Measurements from ENCODE around the gene ZBED4. TPM values are rescaled to one million over a fixed set of nuclear protein-coding genes. Genes with fewer than 3 reads are reported as not detected.

ZBED4 gene
- total RNA-seq, 4 donors from 2014 or later: 0.59 to 16.4 (median 12.7) TPM

DNA sequence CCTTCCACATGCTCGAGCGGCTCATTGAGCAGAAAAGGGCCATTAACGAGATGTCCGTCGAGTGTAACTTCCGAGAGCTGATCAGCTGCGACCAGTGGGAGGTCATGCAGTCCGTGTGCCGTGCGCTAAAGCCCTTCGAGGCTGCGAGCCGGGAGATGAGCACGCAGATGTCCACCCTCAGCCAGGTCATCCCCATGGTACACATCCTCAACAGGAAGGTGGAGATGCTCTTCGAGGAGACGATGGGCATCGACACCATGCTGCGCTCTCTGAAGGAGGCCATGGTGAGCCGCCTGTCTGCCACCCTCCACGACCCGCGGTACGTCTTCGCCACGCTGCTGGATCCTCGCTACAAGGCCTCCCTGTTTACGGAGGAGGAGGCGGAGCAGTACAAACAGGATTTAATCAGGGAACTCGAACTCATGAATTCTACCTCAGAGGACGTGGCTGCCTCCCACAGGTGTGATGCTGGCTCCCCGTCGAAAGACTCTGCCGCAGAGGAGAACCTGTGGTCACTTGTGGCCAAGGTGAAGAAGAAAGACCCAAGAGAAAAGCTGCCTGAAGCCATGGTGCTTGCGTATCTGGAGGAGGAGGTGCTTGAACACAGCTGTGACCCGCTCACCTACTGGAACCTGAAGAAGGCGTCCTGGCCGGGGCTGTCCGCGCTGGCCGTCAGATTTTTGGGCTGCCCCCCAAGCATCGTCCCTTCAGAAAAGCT lies 32.9 kb downstream of the ZBED4 start:
- Histone ChIP-seq H3K9me3 (no peaks in the 10 kb centered on the region), H3K27ac (no peak overlapping the region), H3K4me1 (no peaks in the 10 kb centered on the region), H3K36me3 (no peaks in the 10 kb centered on the region), H3K4me3 (no peak overlapping the region), H3K27me3 (no peaks in the 10 kb centered on the region)
- TF ChIP-seq, protein P1, sequence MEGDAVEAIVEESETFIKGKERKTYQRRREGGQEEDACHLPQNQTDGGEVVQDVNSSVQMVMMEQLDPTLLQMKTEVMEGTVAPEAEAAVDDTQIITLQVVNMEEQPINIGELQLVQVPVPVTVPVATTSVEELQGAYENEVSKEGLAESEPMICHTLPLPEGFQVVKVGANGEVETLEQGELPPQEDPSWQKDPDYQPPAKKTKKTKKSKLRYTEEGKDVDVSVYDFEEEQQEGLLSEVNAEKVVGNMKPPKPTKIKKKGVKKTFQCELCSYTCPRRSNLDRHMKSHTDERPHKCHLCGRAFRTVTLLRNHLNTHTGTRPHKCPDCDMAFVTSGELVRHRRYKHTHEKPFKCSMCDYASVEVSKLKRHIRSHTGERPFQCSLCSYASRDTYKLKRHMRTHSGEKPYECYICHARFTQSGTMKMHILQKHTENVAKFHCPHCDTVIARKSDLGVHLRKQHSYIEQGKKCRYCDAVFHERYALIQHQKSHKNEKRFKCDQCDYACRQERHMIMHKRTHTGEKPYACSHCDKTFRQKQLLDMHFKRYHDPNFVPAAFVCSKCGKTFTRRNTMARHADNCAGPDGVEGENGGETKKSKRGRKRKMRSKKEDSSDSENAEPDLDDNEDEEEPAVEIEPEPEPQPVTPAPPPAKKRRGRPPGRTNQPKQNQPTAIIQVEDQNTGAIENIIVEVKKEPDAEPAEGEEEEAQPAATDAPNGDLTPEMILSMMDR (IDR thresholded peaks at IDR 0.05): no peak
- no peak for TF ChIP-seq POLR2A (IDR thresholded peaks at IDR 0.05)
- intact Hi-C loops (cut with DNase I; ENCODE audit: low total_unique reads): no loop called here
- no peak for DNase-seq

DNA sequence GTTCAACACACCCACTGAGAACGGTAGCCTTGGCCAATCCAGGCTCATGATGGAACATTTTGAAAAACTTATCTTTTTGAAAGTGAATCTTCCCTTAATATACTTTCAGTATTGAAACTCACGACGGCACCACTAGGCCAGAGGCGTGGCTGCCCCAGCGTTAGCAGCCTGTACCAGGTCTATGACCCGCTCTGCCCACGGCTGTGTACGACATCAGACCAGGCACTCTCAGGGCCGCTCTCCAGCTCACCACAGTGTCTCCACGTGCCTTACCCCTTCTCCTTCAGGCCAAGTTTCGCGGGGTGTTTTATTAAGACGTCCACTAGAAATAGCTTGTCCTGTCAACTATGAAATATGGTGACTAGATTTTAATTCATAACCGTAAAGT lies 33.4 kb downstream of the ZBED4 start:
- H3K27ac ChIP-seq: no peak overlapping the region

DNA sequence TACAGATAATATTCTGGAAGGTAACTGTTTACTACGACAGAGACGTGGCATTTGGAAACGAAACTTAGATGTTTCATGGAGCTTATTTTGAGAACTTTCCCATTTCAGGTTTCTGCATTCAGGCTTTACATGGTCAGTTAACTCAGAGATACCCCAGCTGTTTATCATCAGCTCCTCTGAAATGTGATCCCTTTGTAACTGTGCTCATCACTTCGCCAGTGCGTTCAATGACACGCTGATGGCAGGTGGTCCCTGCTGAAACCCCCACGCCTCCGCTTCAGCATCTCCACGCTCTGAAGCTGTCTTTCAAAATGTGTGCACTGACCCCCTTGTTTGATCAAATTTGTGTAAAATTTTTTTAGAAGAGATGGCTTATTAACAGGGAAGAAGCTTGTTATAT lies 34.1 kb downstream of the ZBED4 start:
- H3K4me1 ChIP-seq: no peaks in the 10 kb centered on the region
- TF ChIP-seq POLR2A (IDR thresholded peaks at IDR 0.05): no peak
- TF ChIP-seq, protein P1 (IDR thresholded peaks at IDR 0.05): no peak
- H3K36me3 ChIP-seq: no peaks in the 10 kb centered on the region
- no peak overlapping the region for H3K27ac ChIP-seq
- intact Hi-C loops (cut with DNase I; ENCODE audit: low total_unique reads): no loop called here
- no peak overlapping the region for H3K4me3 ChIP-seq
- H3K27me3 ChIP-seq: no peaks in the 10 kb centered on the region
- DNase-seq: no peak
- no peaks in the 10 kb centered on the region for H3K9me3 ChIP-seq

More for the DNA sequence above, 33.4 kb downstream of the ZBED4 start:
- DNase-seq: no peak
- no peaks in the 10 kb centered on the region for H3K4me1 ChIP-seq
- H3K4me3 ChIP-seq: no peak overlapping the region
- intact Hi-C loops (cut with DNase I; ENCODE audit: low total_unique reads): no loop called here
- TF ChIP-seq, protein P1 (IDR thresholded peaks at IDR 0.05): no peak
- no peak for TF ChIP-seq POLR2A (IDR thresholded peaks at IDR 0.05)
- no peaks in the 10 kb centered on the region for H3K27me3 ChIP-seq
- H3K9me3 ChIP-seq: no peaks in the 10 kb centered on the region
- H3K36me3 ChIP-seq: no peaks in the 10 kb centered on the region

DNA sequence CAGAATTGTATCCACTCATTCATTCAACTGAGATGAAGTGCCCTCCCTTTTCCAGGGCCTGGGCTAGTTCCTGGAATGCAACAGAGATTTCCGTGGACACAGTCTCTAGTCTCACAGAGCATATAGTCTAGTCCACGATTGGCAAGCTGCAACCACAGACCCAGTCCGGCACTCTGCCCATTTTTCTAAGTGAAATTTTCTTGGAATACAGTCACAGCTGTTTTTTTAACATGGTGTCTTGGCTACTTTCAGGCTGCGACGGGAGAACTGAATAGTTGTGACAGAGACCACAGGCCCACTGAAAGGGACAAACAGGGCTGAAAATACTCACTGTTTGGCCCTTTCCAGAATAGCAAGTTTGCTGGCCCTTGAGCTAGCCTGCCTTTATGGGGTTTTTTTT lies 35.4 kb downstream of the ZBED4 start:
- no peak for TF ChIP-seq POLR2A (IDR thresholded peaks at IDR 0.05)
- TF ChIP-seq, protein P1 (IDR thresholded peaks at IDR 0.05): no peak
- intact Hi-C loops (cut with DNase I; ENCODE audit: low total_unique reads): no loop called here
- Histone ChIP-seq H3K27ac (no peak overlapping the region), H3K9me3 (no peaks in the 10 kb centered on the region), H3K4me3 (no peak overlapping the region), H3K27me3 (no peaks in the 10 kb centered on the region), H3K4me1 (no peaks in the 10 kb centered on the region), H3K36me3 (no peaks in the 10 kb centered on the region)
- DNase-seq: no peak

DNA sequence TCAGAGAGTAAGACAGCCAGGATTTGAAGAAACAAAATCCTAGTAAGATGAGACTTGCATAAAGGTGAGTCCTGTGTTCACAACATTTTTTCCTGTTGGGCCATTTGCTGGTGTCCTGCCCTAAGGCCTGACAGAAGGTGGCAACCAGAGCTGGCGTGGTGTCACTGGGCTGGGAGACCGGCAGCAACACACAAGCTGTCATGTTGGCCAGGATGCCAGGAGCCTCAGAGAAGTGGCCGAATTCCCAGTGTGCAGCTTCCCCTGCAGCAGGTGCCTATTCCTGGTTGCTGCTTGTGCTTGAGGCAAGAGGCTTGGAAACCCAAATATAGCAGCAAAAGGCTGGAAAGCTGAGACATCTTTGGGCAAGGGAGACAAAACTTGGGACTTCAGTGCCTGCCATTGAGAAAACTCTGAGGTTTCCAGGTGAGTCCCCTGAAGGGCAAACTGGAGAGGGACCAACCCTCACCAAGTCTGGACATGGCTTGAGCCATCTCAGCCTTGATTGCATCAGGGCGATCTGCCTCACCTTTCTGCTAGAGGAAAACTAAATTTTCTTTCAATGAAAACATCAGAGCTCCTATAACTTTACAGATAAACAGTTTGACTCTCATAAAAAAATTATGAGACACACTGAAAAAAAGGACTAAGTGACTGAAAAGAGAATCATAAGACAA lies 38.7 kb downstream of the ZBED4 start:
- Histone ChIP-seq H3K9me3 (no peaks in the 10 kb centered on the region), H3K36me3 (no peaks in the 10 kb centered on the region), H3K4me3 (no peak overlapping the region), H3K4me1 (no peaks in the 10 kb centered on the region), H3K27ac (no peak overlapping the region), H3K27me3 (no peaks in the 10 kb centered on the region)
- DNase-seq: no peak
- intact Hi-C loops (cut with DNase I; ENCODE audit: low total_unique reads): no loop called here
- TF ChIP-seq, protein P1 (IDR thresholded peaks at IDR 0.05): no peak
- no peak for TF ChIP-seq POLR2A (IDR thresholded peaks at IDR 0.05)

Data from uterus (tissue), 4 donors.